IMR-90 (cell line): ENCODE data around the gene SARNP.

Source experiments
- BHLHE40 ChIP-seq: fragments of 150-350 bp; IDR thresholded peaks from 2 replicates; pipeline ENCODE4 v1.6.1; 2016; ENCODE audit warnings: mild to moderate bottlenecking, low read depth, low read length
- CEBPB ChIP-seq: IDR thresholded peaks from 2 replicates; pipeline ENCODE4 v1.6.1; 2012; ENCODE audit warnings: low read depth, low read length, improper control_type of control experiment
- CHD1 ChIP-seq: IDR thresholded peaks from 2 replicates; pipeline ENCODE4 v1.6.1; 2012; ENCODE audit warnings: low read depth, low read length, improper control_type of control experiment
- FOS ChIP-seq: fragments of 150-350 bp; IDR thresholded peaks from 2 replicates; pipeline ENCODE4 v1.6.1; 2016; ENCODE audit warnings: low read depth, low read length
- MAFK ChIP-seq: IDR thresholded peaks from 2 replicates; pipeline ENCODE4 v1.6.1; 2012; ENCODE audit warnings: low read depth, low read length, improper control_type of control experiment
- MXI1 ChIP-seq: IDR thresholded peaks from 2 replicates; pipeline ENCODE4 v1.6.1; 2012; ENCODE audit warnings: low read depth, mild to moderate bottlenecking, low read length, moderate library complexity, borderline replicate concordance
- NFE2L2 ChIP-seq: fragments of 150-350 bp; IDR thresholded peaks from 2 replicates; pipeline ENCODE4 v1.6.1; 2016; ENCODE audit warnings: low read depth, mild to moderate bottlenecking, low read length
- POLR2A ChIP-seq: IDR thresholded peaks from 2 replicates; pipeline ENCODE4 v1.6.1; 2012; ENCODE audit warnings: mild to moderate bottlenecking, low read depth, low read length
- RAD21 ChIP-seq: IDR thresholded peaks from 2 replicates; pipeline ENCODE4 v1.6.1; 2012; ENCODE audit warnings: low read length, improper control_type of control experiment
- RCOR1 ChIP-seq: IDR thresholded peaks from 2 replicates; pipeline ENCODE4 v1.6.1; 2012; ENCODE audit warnings: mild to moderate bottlenecking, low read length, improper control_type of control experiment; ENCODE audit not compliant: insufficient replicate concordance
- RFX5 ChIP-seq: IDR thresholded peaks from 2 replicates; pipeline ENCODE4 v1.8.0; 2012; ENCODE audit warnings: low read depth, mild to moderate bottlenecking, low read length, moderate library complexity
- SMC3 ChIP-seq: fragments of 150-350 bp; IDR thresholded peaks from 2 replicates; pipeline ENCODE4 v1.6.1; 2016; ENCODE audit warnings: low read depth, mild to moderate bottlenecking, antibody characterized with exemption, low read length, moderate library complexity
- TF ChIP-seq, protein P1 (sequence below): conservative IDR thresholded peaks from 2 replicates; pipeline ENCODE4 v1.5.1; 2012; ENCODE audit warnings: mild to moderate bottlenecking, low read depth, low read length, improper control_type of control experiment
- TF ChIP-seq, protein P2 (sequence below): fragments of 150-350 bp; IDR thresholded peaks from 2 replicates; pipeline ENCODE4 v1.6.1; 2017; ENCODE audit warnings: mild to moderate bottlenecking, antibody characterized with exemption, low read length, low read depth

DNA sequence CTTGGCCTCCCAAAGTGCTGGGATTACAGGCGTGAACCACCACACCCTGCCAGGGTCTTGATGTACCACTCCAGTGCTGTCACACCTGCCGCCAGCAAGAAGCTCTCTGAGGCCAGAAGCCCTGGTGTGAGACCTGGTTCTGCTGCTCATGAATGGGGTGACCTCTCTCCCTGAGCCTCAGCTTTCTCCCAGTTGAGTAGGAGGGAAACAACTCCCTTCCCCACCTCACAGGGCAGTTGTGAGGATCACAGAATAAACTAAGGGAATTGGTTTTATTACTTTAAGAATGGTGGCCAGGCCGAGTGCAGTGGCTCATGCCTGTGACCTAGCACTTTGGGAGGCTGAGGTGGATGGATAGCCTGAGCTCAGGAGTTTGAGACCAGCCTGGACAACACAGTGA lies 82.9 kb downstream of the SARNP start:
- TF ChIP-seq, protein P1, sequence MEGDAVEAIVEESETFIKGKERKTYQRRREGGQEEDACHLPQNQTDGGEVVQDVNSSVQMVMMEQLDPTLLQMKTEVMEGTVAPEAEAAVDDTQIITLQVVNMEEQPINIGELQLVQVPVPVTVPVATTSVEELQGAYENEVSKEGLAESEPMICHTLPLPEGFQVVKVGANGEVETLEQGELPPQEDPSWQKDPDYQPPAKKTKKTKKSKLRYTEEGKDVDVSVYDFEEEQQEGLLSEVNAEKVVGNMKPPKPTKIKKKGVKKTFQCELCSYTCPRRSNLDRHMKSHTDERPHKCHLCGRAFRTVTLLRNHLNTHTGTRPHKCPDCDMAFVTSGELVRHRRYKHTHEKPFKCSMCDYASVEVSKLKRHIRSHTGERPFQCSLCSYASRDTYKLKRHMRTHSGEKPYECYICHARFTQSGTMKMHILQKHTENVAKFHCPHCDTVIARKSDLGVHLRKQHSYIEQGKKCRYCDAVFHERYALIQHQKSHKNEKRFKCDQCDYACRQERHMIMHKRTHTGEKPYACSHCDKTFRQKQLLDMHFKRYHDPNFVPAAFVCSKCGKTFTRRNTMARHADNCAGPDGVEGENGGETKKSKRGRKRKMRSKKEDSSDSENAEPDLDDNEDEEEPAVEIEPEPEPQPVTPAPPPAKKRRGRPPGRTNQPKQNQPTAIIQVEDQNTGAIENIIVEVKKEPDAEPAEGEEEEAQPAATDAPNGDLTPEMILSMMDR, result no peak
- TF ChIP-seq NFE2L2 (no peak), RFX5 (no peak), MXI1 (no peak), SMC3 (no peak), POLR2A (no peak), CEBPB (no peak), RCOR1 (no peak), RAD21 (no peak), CHD1 (no peak), BHLHE40 (no peak), FOS (no peak), MAFK (no peak)
- TF ChIP-seq, protein P2, sequence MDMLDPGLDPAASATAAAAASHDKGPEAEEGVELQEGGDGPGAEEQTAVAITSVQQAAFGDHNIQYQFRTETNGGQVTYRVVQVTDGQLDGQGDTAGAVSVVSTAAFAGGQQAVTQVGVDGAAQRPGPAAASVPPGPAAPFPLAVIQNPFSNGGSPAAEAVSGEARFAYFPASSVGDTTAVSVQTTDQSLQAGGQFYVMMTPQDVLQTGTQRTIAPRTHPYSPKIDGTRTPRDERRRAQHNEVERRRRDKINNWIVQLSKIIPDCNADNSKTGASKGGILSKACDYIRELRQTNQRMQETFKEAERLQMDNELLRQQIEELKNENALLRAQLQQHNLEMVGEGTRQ, result no peak
